ENCODE measurements around the gene NKAIN1. TPM values are rescaled to one million over a fixed set of nuclear protein-coding genes. Genes with fewer than 3 reads are reported as not detected.
"Not testable (repeated sequence)": the region's sequence is repeated elsewhere in the genome, so short reads cannot be mapped to it uniquely, and the experiment has no call there.

Gene NKAIN1
- total RNA-seq, 1 donor from 2014 or later, result 263 TPM

GRCh38 chr1:31145648-31146047 is 94.0 kb downstream of the NKAIN1 start:
- no peaks in the 10 kb centered on the region for H3K36me3 Mint-ChIP-seq (ENCODE audit: unreplicated experiment)
- peaks cover 4% of the 10 kb centered on the region for H3K4me1 Mint-ChIP-seq (ENCODE audit: low read depth, unreplicated experiment)
- DNase-seq, result no peak
- H3K27ac Mint-ChIP-seq (ENCODE audit: unreplicated experiment), result no peak overlapping the region
- no peak for TF ChIP-seq CTCF (IDR thresholded peaks at IDR 0.05; ENCODE audit: partially characterized antibody, unreplicated experiment)
- H3K4me3 Mint-ChIP-seq (ENCODE audit: unreplicated experiment), result no peak overlapping the region
- peaks cover 2% of the 10 kb centered on the region for H3K27me3 Mint-ChIP-seq (ENCODE audit: unreplicated experiment)
- peaks cover 2% of the 10 kb centered on the region for H3K9me3 Mint-ChIP-seq (ENCODE audit: unreplicated experiment)

- Mint-ChIP-seq H3K27me3 (ENCODE audit: unreplicated experiment) (peaks cover 2% of the 10 kb centered on the region), H3K36me3 (ENCODE audit: unreplicated experiment) (no peaks in the 10 kb centered on the region), H3K4me3 (ENCODE audit: unreplicated experiment) (no peak overlapping the region), H3K9me3 (ENCODE audit: unreplicated experiment) (peaks cover 2% of the 10 kb centered on the region), H3K27ac (ENCODE audit: unreplicated experiment) (peak overlapping the region; percentile 48), H3K4me1 (ENCODE audit: low read depth, unreplicated experiment) (peaks cover 4% of the 10 kb centered on the region)
- no peak for TF ChIP-seq CTCF (IDR thresholded peaks at IDR 0.05; ENCODE audit: partially characterized antibody, unreplicated experiment)
- no peak for DNase-seq
Measured at GRCh38 chr1:31144442-31144841, 95.2 kb downstream of the NKAIN1 start.

- Mint-ChIP-seq H3K36me3 (ENCODE audit: unreplicated experiment) (no peaks in the 10 kb centered on the region), H3K27me3 (ENCODE audit: unreplicated experiment) (peaks cover 2% of the 10 kb centered on the region), H3K4me1 (ENCODE audit: low read depth, unreplicated experiment) (peaks cover 4% of the 10 kb centered on the region), H3K27ac (ENCODE audit: unreplicated experiment) (no peak overlapping the region), H3K9me3 (ENCODE audit: unreplicated experiment) (peaks cover 2% of the 10 kb centered on the region), H3K4me3 (ENCODE audit: unreplicated experiment) (no peak overlapping the region)
- no peak for DNase-seq
- TF ChIP-seq CTCF (IDR thresholded peaks at IDR 0.05; ENCODE audit: partially characterized antibody, unreplicated experiment), result no peak
Measured at GRCh38 chr1:31143455-31143854, 96.2 kb downstream of the NKAIN1 start.

- H3K36me3 Mint-ChIP-seq (ENCODE audit: unreplicated experiment), result no peaks in the 10 kb centered on the region
- H3K9me3 Mint-ChIP-seq (ENCODE audit: unreplicated experiment), result peaks cover 2% of the 10 kb centered on the region
Measured at GRCh38 chr1:31142406-31142805, 97.3 kb downstream of the NKAIN1 start.

GRCh38 chr1:31140299-31140698 is 99.4 kb downstream of the NKAIN1 start:
- Mint-ChIP-seq H3K27ac (ENCODE audit: unreplicated experiment) (no peak overlapping the region), H3K4me3 (ENCODE audit: unreplicated experiment) (no peak overlapping the region), H3K27me3 (ENCODE audit: unreplicated experiment) (peaks cover 2% of the 10 kb centered on the region), H3K9me3 (ENCODE audit: unreplicated experiment) (no peaks in the 10 kb centered on the region), H3K36me3 (ENCODE audit: unreplicated experiment) (no peaks in the 10 kb centered on the region), H3K4me1 (ENCODE audit: low read depth, unreplicated experiment) (no peaks in the 10 kb centered on the region)
- DNase-seq, result no peak
- TF ChIP-seq CTCF (IDR thresholded peaks at IDR 0.05; ENCODE audit: partially characterized antibody, unreplicated experiment), result no peak

More at GRCh38 chr1:31142406-31142805, 97.3 kb downstream of the NKAIN1 start:
- Mint-ChIP-seq H3K4me3 (ENCODE audit: unreplicated experiment) (no peak overlapping the region), H3K4me1 (ENCODE audit: low read depth, unreplicated experiment) (peaks cover 4% of the 10 kb centered on the region), H3K27ac (ENCODE audit: unreplicated experiment) (no peak overlapping the region), H3K27me3 (ENCODE audit: unreplicated experiment) (peaks cover 2% of the 10 kb centered on the region)
- DNase-seq, result no peak
- no peak for TF ChIP-seq CTCF (IDR thresholded peaks at IDR 0.05; ENCODE audit: partially characterized antibody, unreplicated experiment)

- H3K4me3 Mint-ChIP-seq (ENCODE audit: unreplicated experiment); H3K27me3 Mint-ChIP-seq (ENCODE audit: unreplicated experiment); DNase-seq; H3K36me3 Mint-ChIP-seq (ENCODE audit: unreplicated experiment); H3K9me3 Mint-ChIP-seq (ENCODE audit: unreplicated experiment); H3K27ac Mint-ChIP-seq (ENCODE audit: unreplicated experiment); H3K4me1 Mint-ChIP-seq (ENCODE audit: low read depth, unreplicated experiment): not testable (repeated sequence)
Measured at GRCh38 chr1:31138797-31139521, 100.7 kb downstream of the NKAIN1 start.

- H3K9me3 Mint-ChIP-seq (ENCODE audit: unreplicated experiment); H3K4me1 Mint-ChIP-seq (ENCODE audit: low read depth, unreplicated experiment); DNase-seq; H3K36me3 Mint-ChIP-seq (ENCODE audit: unreplicated experiment); H3K27ac Mint-ChIP-seq (ENCODE audit: unreplicated experiment); H3K27me3 Mint-ChIP-seq (ENCODE audit: unreplicated experiment); H3K4me3 Mint-ChIP-seq (ENCODE audit: unreplicated experiment): not testable (repeated sequence)
Measured at GRCh38 chr1:31137873-31138272, 101.8 kb downstream of the NKAIN1 start.
